HG03196 (cell line): Measurements from ENCODE around the gene MT2A.
"Not testable (repeated sequence)": the region's sequence is repeated elsewhere in the genome, so short reads cannot be mapped to it uniquely, and the experiment has no call there.

Source experiments
- ATAC-seq: cut with Tn5 transposase; IDR thresholded peaks from one replicate; pipeline ENCODE4 v1.9.1; 2021; ENCODE audit not compliant: unreplicated experiment

Gene MT2A

DNA sequence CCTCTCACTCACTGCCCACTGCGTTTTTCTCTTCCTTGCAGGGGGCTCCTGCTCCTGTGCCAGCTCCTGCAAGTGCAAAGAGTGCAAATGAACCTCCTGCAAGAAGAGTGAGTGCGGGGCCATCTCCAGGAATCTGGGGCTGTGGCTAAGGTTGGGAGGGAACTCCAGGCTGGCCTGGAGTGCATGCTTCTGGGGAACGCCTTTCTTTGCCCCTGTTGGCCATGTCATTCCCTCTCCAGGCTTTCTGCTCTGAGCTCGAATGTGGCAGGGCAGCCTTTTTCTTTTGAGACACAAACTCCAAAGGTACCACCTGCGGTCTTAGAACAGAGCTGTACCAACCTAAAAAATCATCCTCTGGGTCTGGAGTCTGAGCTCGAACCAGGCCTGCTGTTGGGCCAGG is 9.8 kb downstream of the MT2A start:
- ATAC-seq, result no peak

DNA sequence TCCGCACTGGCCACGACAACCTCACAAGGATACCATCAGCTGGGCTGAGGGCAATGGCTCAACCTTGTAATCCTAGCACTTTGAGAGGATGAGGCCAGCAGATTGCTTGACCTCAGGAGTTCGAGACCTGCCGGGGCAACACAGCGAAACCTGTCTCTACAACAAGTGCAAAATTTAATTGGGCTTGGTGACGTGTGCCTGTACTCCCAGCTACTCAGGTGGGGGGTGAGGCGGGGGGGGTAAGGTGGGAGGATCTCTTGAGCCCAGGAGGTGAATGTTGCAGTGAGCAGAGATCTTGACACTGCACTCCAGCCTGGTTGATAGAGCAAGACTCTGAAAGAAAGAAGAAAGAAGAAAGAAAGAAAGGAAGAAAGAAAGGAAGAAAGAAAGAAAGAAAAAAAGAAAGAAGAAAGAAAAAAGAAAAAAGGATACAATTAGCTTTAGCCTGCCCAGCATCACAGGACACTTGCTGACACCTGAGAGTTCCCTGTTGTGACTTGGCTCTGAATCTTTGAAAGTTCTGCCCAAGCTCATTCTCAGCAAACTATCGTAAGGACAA is 12.0 kb downstream of the MT2A start:
- no peak for ATAC-seq

DNA sequence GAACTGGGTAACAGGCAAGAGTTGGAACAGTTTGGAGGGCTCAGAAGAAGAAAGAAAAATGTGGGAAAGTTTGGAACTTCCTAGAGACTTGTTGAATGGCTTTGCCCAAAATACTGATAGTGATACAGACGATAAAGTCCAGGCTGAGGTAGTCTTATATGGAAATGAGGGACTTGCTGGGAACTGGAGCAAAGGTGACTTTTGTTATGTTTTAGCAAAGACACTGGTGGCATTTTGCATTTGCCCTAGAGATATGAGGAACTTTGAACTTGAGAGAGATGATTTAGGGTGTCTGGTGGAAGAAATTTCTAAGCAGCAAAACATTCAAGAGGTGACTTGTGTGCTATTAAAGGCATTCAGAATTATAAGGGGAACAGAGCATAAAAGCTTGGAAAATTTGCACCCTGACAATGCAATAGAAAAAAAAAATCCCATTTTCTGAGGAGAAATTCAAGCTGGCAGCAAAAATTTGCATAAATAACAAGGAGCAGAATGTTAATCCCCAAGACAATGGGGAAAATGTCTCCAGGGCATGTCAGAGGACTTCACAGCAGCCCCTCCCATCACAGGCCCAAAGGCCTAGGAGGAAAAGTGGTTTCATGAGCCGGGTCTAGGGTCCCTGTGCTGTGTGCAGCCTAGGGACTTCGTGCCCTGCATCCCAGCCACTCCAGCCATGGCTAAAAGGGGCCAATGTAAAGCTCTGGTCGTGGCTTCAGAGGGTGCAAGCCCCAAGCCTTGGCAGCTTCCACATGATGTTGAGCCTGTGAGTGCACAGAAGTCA is 13.5 kb downstream of the MT2A start:
- ATAC-seq, result not testable (repeated sequence)

DNA sequence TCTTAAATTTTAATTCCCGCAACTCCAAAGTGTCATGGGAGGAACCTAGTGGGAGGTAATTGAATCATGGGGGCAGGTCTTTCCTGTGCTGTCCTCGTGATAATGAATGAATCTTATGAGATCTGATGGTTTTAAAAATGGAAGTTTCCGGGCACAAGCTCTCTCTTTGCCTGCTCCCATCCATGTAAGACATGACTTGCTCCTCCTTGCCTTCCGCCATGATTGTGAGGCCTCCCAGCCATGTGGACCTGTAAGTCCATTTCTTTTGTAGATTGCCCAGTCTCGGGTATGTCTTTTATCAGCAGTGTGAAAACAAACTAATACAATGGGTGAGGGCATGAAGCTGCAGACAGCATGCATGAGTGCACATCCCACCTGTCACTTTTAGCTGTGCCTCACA is 14.8 kb downstream of the MT2A start:
- not testable (repeated sequence) for ATAC-seq

DNA sequence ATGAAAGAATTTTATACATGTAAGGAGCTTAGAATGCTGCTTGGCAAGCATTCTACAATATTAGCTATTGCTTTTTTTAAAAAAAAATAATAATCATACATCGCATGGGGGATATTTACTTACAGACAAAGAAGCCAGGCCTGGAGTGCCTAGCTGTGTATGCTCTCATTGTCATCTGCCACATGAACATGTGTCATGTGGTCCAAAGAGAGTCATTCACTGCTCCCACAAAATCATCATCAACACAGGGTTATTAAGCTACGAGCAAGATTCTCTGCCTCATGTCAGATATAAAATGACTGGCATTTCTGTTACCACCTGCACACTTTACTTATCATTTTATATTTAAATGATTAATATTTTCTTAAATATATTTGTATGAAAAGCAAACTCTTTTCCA is 15.3 kb downstream of the MT2A start:
- ATAC-seq, result no peak

DNA sequence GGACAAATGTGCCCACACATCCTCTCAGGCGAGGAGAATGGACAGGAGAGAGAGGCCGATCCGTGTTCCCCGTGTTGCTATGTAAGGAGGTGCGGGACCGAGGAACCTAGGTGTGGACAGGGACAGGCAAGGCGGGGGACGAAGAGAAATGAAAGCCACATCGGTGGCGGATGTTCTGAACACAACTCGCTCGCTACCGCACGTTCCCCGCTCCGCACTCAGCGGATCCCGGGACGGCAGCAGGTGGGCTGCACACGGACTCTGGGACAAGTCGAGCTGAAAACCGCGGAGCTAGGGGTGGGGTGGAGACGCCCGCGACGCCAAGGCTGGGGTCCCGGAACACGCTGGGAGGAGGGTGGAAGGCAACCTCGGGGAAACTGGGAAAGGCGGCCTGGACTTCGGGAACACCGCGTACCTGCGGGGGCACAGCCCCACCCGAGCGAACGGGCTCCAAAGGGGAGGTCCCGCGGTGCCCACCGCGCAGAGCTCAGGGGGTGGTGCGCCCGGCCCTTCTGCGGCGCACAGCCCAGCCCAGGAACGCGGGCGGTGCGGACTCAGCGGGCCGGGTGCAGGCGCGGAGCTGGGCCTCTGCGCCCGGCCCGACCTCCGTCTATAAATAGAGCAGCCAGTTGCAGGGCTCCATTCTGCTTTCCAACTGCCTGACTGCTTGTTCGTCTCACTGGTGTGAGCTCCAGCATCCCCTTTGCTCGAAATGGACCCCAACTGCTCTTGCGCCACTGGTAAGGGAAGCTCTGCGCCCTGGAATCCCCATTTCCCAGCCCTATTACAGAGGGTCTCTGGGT is 17.0 kb downstream of the MT2A start, which contains the start of gene MT1E:
MT1E (plus strand) TSS at position 642 of the 803 bp plus-strand sequence; CDS start at position 713, 71 bp downstream.
- ATAC-seq, result peak; percentile 42

DNA sequence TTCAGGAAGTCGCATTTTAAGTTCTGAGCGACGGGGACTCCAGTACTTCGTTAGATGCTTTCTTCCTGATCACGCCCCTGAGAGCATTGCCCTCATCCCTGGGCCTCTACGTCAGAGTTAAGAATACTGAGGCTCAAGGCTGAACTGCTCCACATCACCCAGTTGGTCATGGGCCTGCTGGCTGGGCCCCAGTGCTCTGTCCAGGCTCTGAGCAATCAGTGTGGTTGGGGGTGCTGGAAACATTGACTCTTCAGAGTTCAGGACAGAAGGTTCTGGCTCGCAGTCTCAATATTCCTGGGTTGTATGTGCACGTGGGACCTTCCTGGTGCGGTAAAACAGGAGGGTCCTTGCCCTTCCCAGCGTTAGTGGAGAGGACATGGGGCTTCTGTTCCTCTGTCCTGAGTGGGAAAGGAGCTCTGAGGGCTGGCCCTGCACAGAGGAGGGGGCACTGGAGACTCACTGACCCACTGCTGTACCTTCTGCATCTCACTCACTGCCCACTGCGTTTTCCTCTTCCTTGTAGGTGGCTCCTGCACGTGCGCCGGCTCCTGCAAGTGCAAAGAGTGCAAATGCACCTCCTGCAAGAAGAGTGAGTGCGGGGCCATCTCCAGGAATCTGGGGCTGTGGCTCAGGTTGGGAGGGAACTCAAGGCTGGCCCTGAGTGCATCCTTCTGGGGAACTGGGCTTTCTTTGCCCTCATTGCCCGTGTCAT is 17.7 kb downstream of the MT2A start:
- peak; percentile 4 for ATAC-seq

DNA sequence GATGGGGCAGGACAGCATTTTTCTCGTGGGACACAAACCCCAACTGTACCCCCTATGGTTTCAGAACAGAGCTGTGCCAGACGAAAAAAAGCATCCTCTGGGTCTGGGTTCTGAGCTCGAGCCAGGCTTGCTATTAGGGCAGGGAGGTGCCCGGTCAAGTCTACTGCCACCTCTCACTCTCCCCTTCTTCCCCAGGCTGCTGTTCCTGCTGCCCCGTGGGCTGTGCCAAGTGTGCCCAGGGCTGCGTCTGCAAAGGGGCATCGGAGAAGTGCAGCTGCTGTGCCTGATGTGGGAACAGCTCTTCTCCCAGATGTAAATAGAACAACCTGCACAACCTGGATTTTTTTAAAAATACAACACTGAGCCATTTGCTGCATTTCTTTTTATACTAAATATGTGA is 18.3 kb downstream of the MT2A start:
- no peak for ATAC-seq

DNA sequence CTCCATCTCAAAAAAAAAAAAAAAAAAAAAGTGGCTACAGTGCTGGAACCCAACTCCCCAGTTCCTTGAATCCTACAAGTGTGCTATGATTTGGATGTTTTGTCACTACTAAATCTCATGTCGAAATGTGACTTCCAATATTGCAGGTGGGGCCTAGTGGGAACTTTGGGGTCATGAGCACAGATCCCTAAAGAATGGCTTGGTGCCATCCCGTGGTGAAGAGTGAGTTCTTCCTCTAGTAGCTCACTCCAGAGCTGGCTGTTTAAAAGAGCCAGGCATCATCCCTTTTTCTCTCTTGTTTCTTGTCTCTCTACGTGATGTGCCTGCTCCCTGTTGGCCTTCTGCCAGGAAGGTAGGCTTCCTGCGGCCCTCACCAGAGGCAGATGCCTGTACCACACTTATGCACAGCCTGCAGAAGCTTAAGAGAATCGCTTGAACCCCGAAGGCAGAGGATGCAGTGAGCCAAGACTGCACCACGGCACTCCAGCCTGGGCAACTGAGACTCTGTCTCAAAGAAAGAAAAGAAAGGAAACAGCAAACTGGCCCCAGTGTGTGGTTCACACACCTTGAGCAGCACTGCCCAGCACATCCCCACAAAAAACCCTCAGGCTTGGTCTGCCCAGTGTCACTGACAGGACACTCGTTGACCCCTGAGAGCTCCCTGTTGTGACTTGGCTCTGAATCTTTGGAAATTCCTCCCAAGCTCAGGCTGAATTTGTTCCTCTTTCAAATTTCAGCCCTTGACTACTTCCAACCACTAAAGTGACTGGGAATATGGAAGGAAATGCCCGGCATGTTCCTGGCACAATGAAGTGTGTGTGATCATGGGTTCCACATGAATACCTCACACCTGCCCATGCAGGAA is 20.3 kb downstream of the MT2A start:
- ATAC-seq, result no peak

DNA sequence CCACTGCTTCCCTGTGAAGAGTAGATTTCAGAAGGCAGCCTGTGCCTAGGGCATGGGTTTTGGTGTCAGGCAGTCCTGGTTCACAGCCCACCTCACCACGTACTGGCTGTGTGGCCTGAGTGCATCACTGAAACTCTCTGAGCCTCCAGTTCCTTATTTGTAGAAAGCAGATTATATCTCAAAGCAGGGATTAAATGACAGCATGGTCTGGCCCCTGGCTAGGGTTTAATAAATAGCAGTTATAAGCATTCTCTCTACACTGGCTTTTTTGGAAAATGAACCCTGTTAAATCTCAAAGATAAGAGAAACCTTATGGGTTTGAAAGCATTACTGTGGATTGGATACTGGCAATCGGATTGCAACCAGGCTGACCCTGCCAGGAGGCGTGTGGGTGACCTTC is 21.1 kb downstream of the MT2A start:
- ATAC-seq, result no peak

DNA sequence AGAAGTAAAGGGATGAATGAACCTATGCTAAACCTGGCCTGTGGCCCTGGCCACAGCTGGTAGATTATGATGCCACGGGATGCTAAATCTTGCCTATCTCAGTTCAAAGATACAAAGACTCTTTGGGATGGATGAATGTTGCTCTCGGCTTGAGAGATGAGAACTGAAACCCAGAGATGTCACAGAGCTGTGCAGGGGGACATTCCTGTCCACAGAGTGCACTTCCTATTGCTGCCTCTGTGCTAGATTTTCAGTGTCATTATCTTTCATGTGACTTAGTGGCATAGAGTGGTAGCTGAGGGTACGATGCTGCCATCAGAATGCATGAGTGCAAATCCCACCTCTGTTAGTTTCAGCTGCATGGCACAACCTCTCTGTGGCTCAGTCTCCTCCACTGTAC is 21.8 kb downstream of the MT2A start:
- peak; percentile 77 for ATAC-seq

DNA sequence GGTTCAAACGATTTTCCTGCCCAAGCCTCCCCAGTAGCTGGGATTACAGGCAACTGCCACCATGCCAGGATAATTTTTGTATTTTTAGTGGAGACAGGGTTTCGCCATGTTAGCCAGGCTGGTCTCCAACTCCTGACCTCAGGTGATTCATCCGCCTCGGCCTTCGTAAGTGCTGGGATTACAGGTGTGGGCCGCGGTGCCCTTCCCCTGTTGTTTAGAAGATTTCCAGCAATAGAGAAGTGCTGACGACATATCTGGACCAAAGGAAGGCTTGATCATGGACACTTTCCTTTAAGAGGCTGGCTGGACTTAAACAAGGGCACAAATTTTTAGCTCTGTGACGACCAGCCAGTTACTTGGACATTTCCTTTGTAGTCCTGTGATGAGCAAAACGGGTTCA is 22.8 kb downstream of the MT2A start:
- no peak for ATAC-seq

DNA sequence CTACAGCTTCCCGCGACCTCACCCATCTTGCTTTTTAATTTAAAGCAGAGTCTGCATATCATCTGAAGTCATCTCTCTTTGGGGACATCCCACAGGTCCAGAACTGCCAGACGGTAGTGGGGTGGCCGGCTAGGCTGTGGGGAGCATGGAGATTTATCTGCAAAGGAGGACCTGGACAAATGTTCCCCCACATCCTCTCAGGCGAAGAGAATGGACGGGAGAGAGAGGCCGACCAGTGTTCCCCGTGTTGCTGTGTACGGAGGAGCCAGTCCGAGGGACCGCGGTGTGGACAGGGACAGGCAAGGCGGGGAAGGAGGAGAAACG is 23.4 kb downstream of the MT2A start:
- ATAC-seq, result no peak

DNA sequence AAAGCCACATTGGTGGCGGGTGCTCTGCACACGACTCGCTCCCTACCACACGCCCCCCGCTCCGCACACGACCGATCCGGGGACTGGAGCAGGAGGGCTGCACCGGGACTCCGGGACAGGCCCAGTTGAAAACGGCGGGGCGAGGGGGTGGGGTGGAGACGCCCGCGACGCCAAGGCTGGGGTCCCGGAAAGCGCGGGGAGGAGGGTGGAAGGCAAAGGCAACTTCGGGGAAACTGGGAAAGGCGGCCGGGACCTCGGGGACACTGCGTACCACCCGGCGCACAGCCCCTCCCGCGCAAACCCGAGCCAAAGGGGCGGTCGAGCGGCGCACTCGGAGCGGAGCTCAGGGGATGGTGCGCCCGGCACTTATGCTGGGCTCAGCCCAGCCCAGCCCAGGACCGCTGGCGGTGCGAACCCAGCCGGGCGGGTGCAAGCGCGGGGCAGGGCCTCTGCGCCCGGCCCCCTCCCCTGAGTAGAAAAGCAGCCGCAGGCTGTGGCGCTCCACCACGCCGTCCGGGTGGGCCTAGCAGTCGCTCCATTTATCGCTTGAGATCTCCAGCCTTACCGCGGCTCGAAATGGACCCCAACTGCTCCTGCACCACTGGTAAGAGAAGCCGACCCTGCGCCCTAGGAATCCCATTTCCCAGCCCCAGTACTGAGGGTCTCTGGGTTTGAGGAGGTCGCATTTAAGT is 23.9 kb downstream of the MT2A start, which contains the start of gene MT1M:
MT1M (plus strand) TSS at position 504 of the 692 bp plus-strand sequence; CDS start at position 577, 73 bp downstream.
- ATAC-seq, result no peak

DNA sequence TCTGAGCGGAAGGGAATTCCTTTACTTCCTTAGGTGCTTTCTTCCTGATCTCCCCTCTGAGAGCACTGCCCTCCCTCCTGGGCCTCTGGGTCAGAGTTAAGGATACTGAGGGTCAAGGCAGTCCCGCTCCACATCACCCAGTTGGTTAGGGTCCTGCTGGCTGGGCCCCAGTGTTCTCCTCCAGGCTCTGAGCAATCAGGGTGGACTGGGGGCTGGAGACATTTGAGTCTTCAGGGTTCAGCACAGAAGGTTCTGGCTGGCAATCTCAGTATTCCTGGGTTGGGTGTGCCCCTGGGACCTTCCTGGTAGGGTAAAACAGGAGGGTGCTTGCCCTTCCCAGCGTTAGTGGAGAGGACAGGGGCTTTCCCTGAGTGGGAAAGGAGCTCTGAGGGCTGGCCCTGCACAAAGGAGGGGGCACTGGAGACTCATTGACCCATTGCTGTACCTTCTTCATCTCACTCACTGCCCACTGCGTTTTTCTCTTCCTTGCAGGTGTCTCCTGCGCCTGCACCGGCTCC is 24.5 kb downstream of the MT2A start:
- ATAC-seq, result no peak

DNA sequence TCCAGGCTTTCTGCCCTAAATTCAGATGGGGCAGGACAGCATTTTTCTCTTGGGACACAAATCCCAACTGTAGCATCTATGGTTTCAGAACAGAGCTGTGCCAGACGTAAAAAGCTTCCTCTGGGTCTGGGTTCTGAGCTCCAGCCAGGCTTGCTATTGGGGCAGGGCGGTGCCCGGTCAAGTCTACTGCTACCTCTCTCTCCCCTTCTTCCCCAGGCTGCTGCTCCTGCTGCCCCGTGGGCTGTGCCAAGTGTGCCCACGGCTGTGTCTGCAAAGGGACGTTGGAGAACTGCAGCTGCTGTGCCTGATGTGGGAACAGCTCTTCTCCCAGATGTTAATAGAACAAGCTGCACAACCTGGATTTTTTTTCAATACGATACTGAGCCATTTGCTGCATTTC is 25.2 kb downstream of the MT2A start:
- ATAC-seq, result no peak

DNA sequence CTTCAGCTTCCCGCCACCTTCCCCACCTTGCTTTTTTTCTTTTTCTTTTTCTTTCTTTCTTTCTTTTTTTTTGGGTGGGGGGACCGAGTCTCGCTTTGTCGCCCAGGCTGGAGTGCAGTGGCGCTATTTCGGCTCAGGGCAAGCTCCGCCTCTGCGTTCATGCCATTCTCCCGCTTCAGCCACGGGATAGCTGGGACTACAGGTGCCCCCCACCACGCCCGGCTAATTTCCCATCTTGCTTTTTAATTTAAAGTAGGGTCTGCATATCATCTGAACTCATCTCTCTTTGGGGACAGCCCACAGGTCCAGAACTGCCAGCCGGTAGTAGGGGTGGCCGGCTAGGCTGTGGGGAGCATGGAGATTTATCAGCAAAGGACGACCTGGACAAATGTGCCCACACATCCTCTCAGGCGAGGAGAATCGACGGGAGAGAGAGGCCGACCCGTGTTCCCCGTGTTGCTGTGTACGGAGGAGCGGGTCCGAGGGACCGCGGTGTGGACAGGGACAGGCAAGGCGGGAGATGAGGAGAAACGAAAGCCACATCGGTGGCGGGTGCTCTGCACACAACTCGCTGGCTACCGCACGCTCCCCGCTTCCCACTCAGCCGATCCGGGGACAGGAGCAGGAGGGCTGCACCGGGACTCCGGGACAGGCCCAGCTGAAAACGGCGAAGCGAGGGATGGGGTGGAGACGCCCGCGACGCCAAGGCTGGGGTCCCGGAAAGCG is 26.5 kb downstream of the MT2A start:
- no peak for ATAC-seq

DNA sequence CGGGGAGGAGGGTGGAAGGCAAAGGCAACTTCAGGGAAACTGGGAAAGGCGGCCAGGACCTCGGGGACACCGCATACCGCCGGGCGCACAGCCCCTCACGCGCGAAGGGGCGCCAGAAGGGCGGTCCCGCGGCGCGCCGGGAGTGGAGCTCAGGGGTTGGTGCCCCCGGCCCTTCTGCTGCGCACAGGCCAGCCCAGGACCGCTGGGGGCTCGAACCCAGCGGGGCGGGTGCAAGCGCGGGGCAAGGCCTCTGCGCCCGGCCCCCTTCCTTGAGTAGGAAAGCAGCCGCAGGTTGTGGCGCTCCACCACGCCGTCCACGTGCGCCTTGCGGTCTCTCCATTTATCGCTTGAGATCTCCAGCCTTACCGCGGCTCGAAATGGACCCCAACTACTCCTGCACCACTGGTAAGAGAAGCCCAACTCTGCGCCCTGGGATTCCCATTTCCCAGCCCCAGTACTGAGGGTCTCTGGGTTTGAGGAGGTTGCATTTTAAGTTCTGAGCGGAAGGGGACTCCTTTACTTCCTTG is 27.1 kb downstream of the MT2A start:
- no peak for ATAC-seq
